ENCODE data around the gene PPFIA2.
A peak's percentile ranks its signal among the peaks of the same experiment; 100 is the strongest.

PPFIA2 gene

GRCh38 chr12:81779216-81779615, 20.1 kb upstream of the PPFIA2 start:
- Mint-ChIP-seq H3K9me3 (no peaks in the 10 kb centered on the region), H3K27ac (no peak overlapping the region), H3K27me3 (ENCODE audit: low read depth, poor library complexity) (peaks cover 5% of the 10 kb centered on the region), H3K4me1 (peaks cover 13% of the 10 kb centered on the region), H3K36me3 (ENCODE audit: low read depth) (no peaks in the 10 kb centered on the region), H3K4me3 (no peak overlapping the region)
- DNase-seq: no peak
- TF ChIP-seq, protein P1, sequence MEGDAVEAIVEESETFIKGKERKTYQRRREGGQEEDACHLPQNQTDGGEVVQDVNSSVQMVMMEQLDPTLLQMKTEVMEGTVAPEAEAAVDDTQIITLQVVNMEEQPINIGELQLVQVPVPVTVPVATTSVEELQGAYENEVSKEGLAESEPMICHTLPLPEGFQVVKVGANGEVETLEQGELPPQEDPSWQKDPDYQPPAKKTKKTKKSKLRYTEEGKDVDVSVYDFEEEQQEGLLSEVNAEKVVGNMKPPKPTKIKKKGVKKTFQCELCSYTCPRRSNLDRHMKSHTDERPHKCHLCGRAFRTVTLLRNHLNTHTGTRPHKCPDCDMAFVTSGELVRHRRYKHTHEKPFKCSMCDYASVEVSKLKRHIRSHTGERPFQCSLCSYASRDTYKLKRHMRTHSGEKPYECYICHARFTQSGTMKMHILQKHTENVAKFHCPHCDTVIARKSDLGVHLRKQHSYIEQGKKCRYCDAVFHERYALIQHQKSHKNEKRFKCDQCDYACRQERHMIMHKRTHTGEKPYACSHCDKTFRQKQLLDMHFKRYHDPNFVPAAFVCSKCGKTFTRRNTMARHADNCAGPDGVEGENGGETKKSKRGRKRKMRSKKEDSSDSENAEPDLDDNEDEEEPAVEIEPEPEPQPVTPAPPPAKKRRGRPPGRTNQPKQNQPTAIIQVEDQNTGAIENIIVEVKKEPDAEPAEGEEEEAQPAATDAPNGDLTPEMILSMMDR (IDR thresholded peaks at IDR 0.05): no peak

GRCh38 chr12:81778719-81779118, 19.6 kb upstream of the PPFIA2 start:
- Mint-ChIP-seq H3K4me1 (peaks cover 12% of the 10 kb centered on the region), H3K36me3 (ENCODE audit: low read depth) (no peaks in the 10 kb centered on the region), H3K27ac (no peak overlapping the region), H3K4me3 (no peak overlapping the region), H3K27me3 (ENCODE audit: low read depth, poor library complexity) (peaks cover 5% of the 10 kb centered on the region), H3K9me3 (no peaks in the 10 kb centered on the region)
- DNase-seq: no peak
- TF ChIP-seq, protein P1 (IDR thresholded peaks at IDR 0.05): no peak

DNA sequence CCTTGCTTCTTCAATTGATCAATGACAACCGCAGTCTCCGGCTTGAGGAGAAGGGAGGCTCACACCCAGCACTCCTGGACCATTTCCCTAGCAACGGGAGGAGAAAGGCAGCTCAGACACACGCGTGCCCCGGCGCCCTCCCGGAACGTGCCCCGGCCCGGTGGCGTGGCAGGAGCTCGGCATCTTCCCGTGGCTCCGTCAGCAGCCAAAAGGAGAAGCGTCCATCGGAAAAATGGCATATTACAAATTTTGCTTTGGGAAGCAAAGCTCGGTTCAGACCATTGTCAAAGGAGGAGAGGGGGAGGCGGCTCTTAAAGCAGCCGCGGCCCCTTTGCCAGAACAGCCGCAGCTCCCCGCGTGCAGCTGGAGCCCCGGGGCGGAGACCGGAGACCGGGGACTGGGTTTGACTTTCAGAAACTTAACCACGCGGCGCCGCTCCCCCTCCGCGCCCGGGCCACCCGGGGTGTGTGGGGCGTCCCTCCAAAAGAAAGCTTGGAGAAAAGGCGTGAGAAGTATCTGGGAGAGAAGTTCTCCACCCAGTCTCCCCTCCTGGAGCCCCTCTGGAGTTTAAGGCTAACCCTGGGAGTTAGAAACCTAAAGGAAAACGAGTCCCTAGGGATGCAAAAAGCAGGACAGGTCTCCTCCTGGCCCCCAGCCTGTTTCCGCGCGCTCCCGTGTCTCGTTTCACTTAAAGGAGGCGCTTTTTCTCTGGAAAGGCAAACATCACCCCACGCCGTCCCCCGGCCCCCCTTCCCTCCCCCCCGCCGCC, 545 bp downstream of the PPFIA2 start:
- TF ChIP-seq, protein P1 (IDR thresholded peaks at IDR 0.05): no peak
- Mint-ChIP-seq H3K27ac (no peak overlapping the region), H3K4me1 (peaks cover 8% of the 10 kb centered on the region), H3K27me3 (ENCODE audit: low read depth, poor library complexity) (peaks cover 52% of the 10 kb centered on the region), H3K9me3 (no peaks in the 10 kb centered on the region), H3K4me3 (peak overlapping the region; percentile 84), H3K36me3 (ENCODE audit: low read depth) (no peaks in the 10 kb centered on the region)
- peak; percentile 49 for DNase-seq

DNA sequence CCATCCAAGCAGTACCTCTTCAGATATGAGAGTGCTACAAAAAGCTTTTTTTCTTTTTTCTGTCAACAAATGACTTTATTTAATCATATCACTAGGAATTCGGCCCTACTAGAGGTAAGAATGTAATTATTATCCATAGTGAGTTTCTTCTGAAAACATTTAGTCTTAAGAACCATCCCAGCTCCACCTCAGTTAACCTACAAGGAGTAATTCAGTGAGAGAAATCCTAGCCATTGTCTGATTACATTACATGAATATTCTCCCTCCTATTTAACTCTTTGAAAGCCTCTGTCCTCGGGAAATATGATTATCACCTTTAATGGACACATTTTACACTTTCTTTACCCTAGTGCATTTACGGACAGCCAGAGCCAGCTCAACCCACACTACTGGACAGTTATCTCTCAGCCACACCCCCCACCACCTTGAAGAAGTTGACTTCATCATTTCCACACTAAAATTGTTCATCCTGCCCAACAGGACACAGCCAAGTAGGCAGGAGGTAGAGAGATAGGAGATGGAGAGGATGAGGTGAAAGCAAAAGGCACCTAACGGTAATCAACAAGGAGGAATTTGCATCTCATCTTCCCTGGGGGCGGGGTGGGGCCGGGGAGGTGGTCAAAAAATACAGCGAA, 1.3 kb downstream of the PPFIA2 start:
- H3K4me3 Mint-ChIP-seq: peak overlapping the region; percentile 84
- no peaks in the 10 kb centered on the region for H3K9me3 Mint-ChIP-seq
- TF ChIP-seq, protein P1 (IDR thresholded peaks at IDR 0.05): no peak
- peaks cover 52% of the 10 kb centered on the region for H3K27me3 Mint-ChIP-seq (ENCODE audit: low read depth, poor library complexity)
- H3K4me1 Mint-ChIP-seq: peaks cover 8% of the 10 kb centered on the region
- H3K27ac Mint-ChIP-seq: no peak overlapping the region
- no peak for DNase-seq
- no peaks in the 10 kb centered on the region for H3K36me3 Mint-ChIP-seq (ENCODE audit: low read depth)

- DNase-seq: no peak
- Mint-ChIP-seq H3K36me3 (ENCODE audit: low read depth) (no peaks in the 10 kb centered on the region), H3K4me3 (no peak overlapping the region), H3K4me1 (no peaks in the 10 kb centered on the region), H3K9me3 (no peaks in the 10 kb centered on the region), H3K27me3 (ENCODE audit: low read depth, poor library complexity) (peaks cover 3% of the 10 kb centered on the region), H3K27ac (no peak overlapping the region)
- TF ChIP-seq, protein P1 (IDR thresholded peaks at IDR 0.05): no peak
Observed at GRCh38 chr12:81729781-81730180, 29.4 kb downstream of the PPFIA2 start.

Data from nephron progenitor cell (in vitro differentiated cells).